Ishikawa (cell line): ENCODE data around the gene CPAMD8.
A peak's percentile ranks its signal among the peaks of the same experiment; 100 is the strongest.

Source experiments
- CEBPB ChIP-seq: IDR thresholded peaks from 2 replicates; pipeline ENCODE4 v1.6.1; 2012
- CREB1 ChIP-seq: IDR thresholded peaks from 2 replicates; pipeline ENCODE4 v1.6.1; 2012; ENCODE audit warnings: low read depth
- EGR1 ChIP-seq: IDR thresholded peaks from 2 replicates; pipeline ENCODE4 v1.6.1; 2012
- EP300 ChIP-seq: IDR thresholded peaks from 2 replicates; pipeline ENCODE4 v1.6.1; 2012; ENCODE audit warnings: borderline replicate concordance
- FOXM1 ChIP-seq: IDR thresholded peaks from 2 replicates; pipeline ENCODE4 v1.6.1; 2012; ENCODE audit warnings: low read depth, borderline replicate concordance
- MAX ChIP-seq: IDR thresholded peaks from 2 replicates; pipeline ENCODE4 v1.6.1; 2012
- NFIC ChIP-seq: IDR thresholded peaks from 2 replicates; pipeline ENCODE4 v1.6.1; 2012
- RAD21 ChIP-seq: IDR thresholded peaks from 2 replicates; pipeline ENCODE4 v1.6.1; 2012; ENCODE audit warnings: low read depth
- REST ChIP-seq: IDR thresholded peaks from 2 replicates; pipeline ENCODE4 v1.6.1; 2012; ENCODE audit warnings: low read depth, mild to moderate bottlenecking
- TAF1 ChIP-seq: IDR thresholded peaks from 2 replicates; pipeline ENCODE4 v1.6.1; 2012; ENCODE audit warnings: low read depth, mild to moderate bottlenecking
- TCF12 ChIP-seq: IDR thresholded peaks from 2 replicates; pipeline ENCODE4 v1.6.1; 2012; ENCODE audit warnings: low read depth
- TEAD4 ChIP-seq: IDR thresholded peaks from 2 replicates; pipeline ENCODE4 v1.6.1; 2012
- USF1 ChIP-seq: IDR thresholded peaks from 2 replicates; pipeline ENCODE4 v1.6.1; 2012
- YY1 ChIP-seq: IDR thresholded peaks from 2 replicates; pipeline ENCODE4 v1.6.1; 2012; ENCODE audit warnings: low read depth
- ZBTB7A ChIP-seq: IDR thresholded peaks from 2 replicates; pipeline ENCODE4 v1.6.1; 2012; ENCODE audit warnings: low read depth

CPAMD8 gene

GRCh38 chr19:16890461-16891184 lies 136.0 kb downstream of the CPAMD8 start:
- TF ChIP-seq FOXM1: no peak
- no peak for TF ChIP-seq CREB1
- no peak for TF ChIP-seq TAF1
- no peak for TF ChIP-seq NFIC
- no peak for TF ChIP-seq REST
- TF ChIP-seq TCF12: no peak
- TF ChIP-seq YY1: no peak
- no peak for TF ChIP-seq TEAD4
- no peak for TF ChIP-seq ZBTB7A
- TF ChIP-seq MAX: no peak
- TF ChIP-seq EGR1: no peak
- no peak for TF ChIP-seq CEBPB
- TF ChIP-seq USF1: no peak
- TF ChIP-seq RAD21: no peak
- TF ChIP-seq EP300: no peak

GRCh38 chr19:16889883-16890460 lies 136.6 kb downstream of the CPAMD8 start:
- TF ChIP-seq RAD21 (peak; percentile 48; the same call in 1 of the 2 replicates), NFIC (peak; percentile 52), CEBPB (no peak), TCF12 (no peak), MAX (peak; percentile 97), ZBTB7A (no peak), TEAD4 (no peak), USF1 (no peak; the same call in 1 of the 2 replicates), EP300 (no peak; the same call in 1 of the 2 replicates), CREB1 (peak; percentile 61; the same call in 1 of the 2 replicates), TAF1 (peak; percentile 53; the same call in 1 of the 2 replicates), EGR1 (no peak), REST (no peak), YY1 (peak; percentile 83), FOXM1 (no peak)

GRCh38 chr19:16889366-16889882 lies 137.2 kb downstream of the CPAMD8 start:
- TF ChIP-seq RAD21 (no peak), ZBTB7A (0 out of 2 replicates have a peak, but pooled peaks have one; percentile 72), TCF12 (peak; percentile 70), FOXM1 (no peak), YY1 (no peak), NFIC (peak; percentile 79)

GRCh38 chr19:16888629-16889365 lies 137.8 kb downstream of the CPAMD8 start, which contains the start of gene F2RL3:
Gene F2RL3 (plus strand): TSS chr19:16888999. CDS start chr19:16889190, 191 bp downstream.
- TF ChIP-seq YY1 (no peak), TEAD4 (no peak), CEBPB (no peak), TCF12 (no peak), ZBTB7A (no peak), NFIC (no peak), TAF1 (no peak), FOXM1 (no peak), EGR1 (no peak), CREB1 (no peak), EP300 (no peak), USF1 (no peak), REST (no peak), RAD21 (no peak), MAX (no peak)
